HG03135 (cell line): ENCODE results near the gene GPR152.
A peak's percentile ranks its signal among the peaks of the same experiment; 100 is the strongest.
"Not testable (repeated sequence)": the region's sequence is repeated elsewhere in the genome, so short reads cannot be mapped to it uniquely, and the experiment has no call there.

Experiments
- ATAC-seq: cut with Tn5 transposase; IDR thresholded peaks from one replicate; pipeline ENCODE4 v1.9.1; 2021; ENCODE audit warnings: mild to moderate bottlenecking, moderate library complexity; ENCODE audit not compliant: unreplicated experiment

GPR152 gene

GRCh38 chr11:67465530-67465929 lies 13.0 kb upstream of the GPR152 start:
- not testable (repeated sequence) for ATAC-seq

GRCh38 chr11:67465189-67465510 lies 12.6 kb upstream of the GPR152 start:
- ATAC-seq = no peak

GRCh38 chr11:67464411-67465188 lies 12.1 kb upstream of the GPR152 start:
- ATAC-seq = peak; percentile 58

GRCh38 chr11:67463680-67464410 lies 11.3 kb upstream of the GPR152 start:
- no peak for ATAC-seq

GRCh38 chr11:67463186-67463585 lies 10.7 kb upstream of the GPR152 start:
- no peak for ATAC-seq

- ATAC-seq = no peak
Observed at GRCh38 chr11:67458266-67458665, 5.7 kb upstream of the GPR152 start.

GRCh38 chr11:67457453-67457852 lies 4.9 kb upstream of the GPR152 start:
- ATAC-seq = no peak

GRCh38 chr11:67456068-67456705 lies 3.7 kb upstream of the GPR152 start:
- no peak for ATAC-seq

- ATAC-seq = no peak
Observed at GRCh38 chr11:67455054-67455453, 2.5 kb upstream of the GPR152 start, which contains the start of gene CABP4. Gene CABP4 (plus strand): TSS chr11:67455354. CDS start chr11:67455424, 70 bp downstream.

GRCh38 chr11:67453816-67454732 lies 1.5 kb upstream of the GPR152 start:
- ATAC-seq = no peak

GRCh38 chr11:67451658-67451976 lies 912 bp downstream of the GPR152 start:
- no peak for ATAC-seq

- no peak for ATAC-seq
Observed at GRCh38 chr11:67450796-67451657, 1.5 kb downstream of the GPR152 start.

GRCh38 chr11:67449116-67449844 lies 3.2 kb downstream of the GPR152 start:
- ATAC-seq = no peak

- ATAC-seq = no peak
Observed at GRCh38 chr11:67448220-67448609, 4.3 kb downstream of the GPR152 start.

GRCh38 chr11:67445515-67445914 lies 7.0 kb downstream of the GPR152 start:
- ATAC-seq = no peak

GRCh38 chr11:67442504-67443404 lies 9.8 kb downstream of the GPR152 start:
- ATAC-seq = no peak

GRCh38 chr11:67441731-67442351 lies 10.7 kb downstream of the GPR152 start:
- ATAC-seq = no peak

GRCh38 chr11:67441098-67441563 lies 11.4 kb downstream of the GPR152 start:
- no peak for ATAC-seq
